Colonic mucosa (tissue), 4 donors: ENCODE results near the gene TDRD10. TPM values are rescaled to one million over a fixed set of nuclear protein-coding genes. Genes with fewer than 3 reads are reported as not detected.

Experiments
- DNase-seq: peaks from one replicate; pipeline ENCODE4 v3.0.0-alpha.2; 2020
- H3K27ac ChIP-seq: fragments of 200-600 bp; one replicate; pipeline ENCODE4 v1.8.0; 2021
- H3K27me3 ChIP-seq: fragments of 200-600 bp; one replicate; pipeline ENCODE4 v1.8.0; 2021
- H3K36me3 ChIP-seq: fragments of 200-600 bp; one replicate; pipeline ENCODE4 v1.8.0; 2021
- H3K4me1 ChIP-seq: fragments of 200-600 bp; one replicate; pipeline ENCODE4 v1.8.0; 2021; ENCODE audit warnings: mild to moderate bottlenecking
- H3K4me3 ChIP-seq: fragments of 200-600 bp; one replicate; pipeline ENCODE4 v1.8.0; 2021
- H3K9ac ChIP-seq, 2 donors: one replicate each; pipeline ENCODE4 v1.7.0; 2013; ENCODE audit warnings: control low read depth in 2 of 2, low read depth in 2 of 2, low read length in 2 of 2
- H3K9me3 ChIP-seq: fragments of 200-600 bp; one replicate; pipeline ENCODE4 v1.8.0; 2021
- CTCF ChIP-seq: fragments of 200-600 bp; IDR thresholded peaks from one replicate; pipeline ENCODE4 v1.8.0; 2022; ENCODE audit warnings: antibody characterized with exemption, mild to moderate bottlenecking
- intact Hi-C: fragments of 100-400 bp; cut with DNase I; formaldehyde crosslinking; loops from one replicate; pipeline ENCODE4 v1.14.1; 2022
- total RNA-seq, 2 donors: library from RNA; stranded (reverse); fragmentation: NEBNext Ultra II Directional in 1 of 2; extraction: Animal tissue kit (Norgen Biotek cat#: 25700) in 1 of 2; gene quantifications; one replicate each; pipeline ENCODE4 v1.2.1, GENCODE V29; 2021
- donor health status: healthy.
- donor health status: DM: no; HTN: no; CAD: no.
- donor health status: DM: no; HTN: no; CAD: no.

TDRD10 gene
- total RNA-seq, 2 donors from 2014 or later, result 0.42 to 0.67 TPM

DNA sequence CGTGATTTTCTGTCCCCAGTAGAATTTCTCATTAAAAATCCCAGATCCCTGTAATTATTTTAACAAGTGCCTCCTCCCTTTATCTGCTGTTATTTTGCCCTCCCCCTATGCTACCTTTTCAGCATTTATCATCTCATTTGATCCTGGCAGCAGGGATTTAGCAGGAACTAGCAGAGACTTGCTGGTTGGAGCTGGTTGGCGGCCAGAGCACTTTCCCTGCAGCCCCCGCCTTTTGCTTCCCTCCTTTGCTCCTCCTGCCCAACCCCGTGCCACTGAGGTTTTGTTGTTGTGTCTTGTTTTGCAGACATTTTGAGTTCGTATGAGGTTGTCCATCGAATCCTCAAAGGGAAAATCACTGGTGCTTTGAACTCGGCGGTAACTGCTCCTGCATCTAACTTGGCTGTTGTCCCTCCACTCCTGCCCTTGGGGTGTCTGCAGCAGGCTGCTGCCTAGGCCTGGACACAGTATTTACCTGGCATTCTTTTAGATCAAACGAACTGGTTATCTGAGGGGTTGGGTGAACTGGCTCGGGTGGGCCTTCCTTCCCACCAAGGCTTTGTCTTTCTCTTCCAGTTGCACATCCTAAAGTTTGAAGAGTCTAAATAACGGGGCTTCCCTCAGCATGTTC, 45.2 kb downstream of the TDRD10 start:
- Histone ChIP-seq H3K4me1 (no peaks in the 10 kb centered on the region), H3K9me3 (no peaks in the 10 kb centered on the region), H3K9ac (no peak overlapping the region), H3K27me3 (no peaks in the 10 kb centered on the region), H3K27ac (no peak overlapping the region), H3K36me3 (peaks cover 10% of the 10 kb centered on the region), H3K4me3 (no peak overlapping the region)
- TF ChIP-seq CTCF, result no peak
- intact Hi-C loops, result no loop called here
- no peak for DNase-seq

- intact Hi-C loops, result no loop called here
- Histone ChIP-seq H3K27ac (no peak overlapping the region), H3K36me3 (peaks cover 18% of the 10 kb centered on the region), H3K27me3 (no peaks in the 10 kb centered on the region), H3K4me1 (no peaks in the 10 kb centered on the region), H3K9me3 (no peaks in the 10 kb centered on the region), H3K4me3 (no peak overlapping the region), H3K9ac (no peak overlapping the region)
- no peak for TF ChIP-seq CTCF
- no peak for DNase-seq
Observed at GRCh38 chr1:154548028-154548427, 46.0 kb downstream of the TDRD10 start.

DNA sequence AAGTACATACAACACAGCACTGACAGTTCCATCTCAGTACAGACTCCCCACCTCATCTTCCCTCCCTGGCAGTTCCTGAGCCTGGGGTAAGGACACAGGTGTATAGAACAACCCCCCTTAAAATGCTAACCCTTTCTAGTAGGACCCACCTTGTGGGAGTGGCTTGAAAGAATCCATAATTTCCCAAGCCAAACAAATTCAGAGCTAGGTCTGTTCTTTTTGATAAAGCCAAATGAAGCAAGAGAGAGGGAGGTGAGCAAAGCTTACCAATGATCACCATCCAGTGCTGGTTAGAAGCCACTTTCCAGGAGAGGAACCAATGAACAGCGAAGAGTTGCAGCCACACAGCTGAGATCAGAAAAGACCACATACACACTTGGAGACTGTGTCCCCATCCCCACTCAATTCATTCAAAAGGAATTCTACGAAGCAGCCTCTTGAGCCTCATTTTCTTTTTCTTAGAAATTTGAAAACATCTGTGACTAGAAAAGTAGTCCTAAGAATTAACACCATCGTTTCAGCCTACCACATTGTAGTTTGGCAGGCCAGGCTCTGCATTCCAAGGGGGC, 47.3 kb downstream of the TDRD10 start:
- no peak for DNase-seq
- H3K4me1 ChIP-seq, result no peaks in the 10 kb centered on the region
- peaks cover 31% of the 10 kb centered on the region for H3K36me3 ChIP-seq
- intact Hi-C loops, result no loop called here
- H3K9ac ChIP-seq, result no peak overlapping the region
- H3K27ac ChIP-seq, result no peak overlapping the region
- no peaks in the 10 kb centered on the region for H3K9me3 ChIP-seq
- no peak overlapping the region for H3K4me3 ChIP-seq
- TF ChIP-seq CTCF, result no peak
- no peaks in the 10 kb centered on the region for H3K27me3 ChIP-seq

DNA sequence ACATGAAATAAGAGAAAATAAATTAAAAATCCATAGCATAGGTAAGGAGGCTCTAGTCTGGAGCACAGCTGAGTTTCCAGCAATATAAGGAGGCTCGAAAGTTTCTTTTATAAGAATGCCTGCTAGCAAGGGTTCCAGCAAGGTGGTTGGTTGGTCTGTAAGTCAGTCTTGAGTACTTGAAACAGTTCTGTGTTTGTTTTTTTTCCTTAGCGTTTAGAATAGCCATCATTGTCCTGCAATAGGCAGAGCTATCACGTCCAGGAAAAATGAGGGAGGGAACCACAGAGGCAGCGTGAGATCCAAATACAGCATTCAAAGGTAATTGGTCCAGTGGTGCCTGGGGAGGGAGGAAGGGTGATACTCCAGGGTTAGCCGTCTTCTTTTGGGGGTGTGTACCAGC, 48.1 kb downstream of the TDRD10 start:
- no peak for DNase-seq
- no peaks in the 10 kb centered on the region for H3K4me1 ChIP-seq
- H3K27ac ChIP-seq, result no peak overlapping the region
- intact Hi-C loops, result no loop called here
- H3K36me3 ChIP-seq, result peaks cover 39% of the 10 kb centered on the region
- no peak overlapping the region for H3K9ac ChIP-seq
- no peak overlapping the region for H3K4me3 ChIP-seq
- TF ChIP-seq CTCF, result no peak
- no peaks in the 10 kb centered on the region for H3K9me3 ChIP-seq
- no peaks in the 10 kb centered on the region for H3K27me3 ChIP-seq

DNA sequence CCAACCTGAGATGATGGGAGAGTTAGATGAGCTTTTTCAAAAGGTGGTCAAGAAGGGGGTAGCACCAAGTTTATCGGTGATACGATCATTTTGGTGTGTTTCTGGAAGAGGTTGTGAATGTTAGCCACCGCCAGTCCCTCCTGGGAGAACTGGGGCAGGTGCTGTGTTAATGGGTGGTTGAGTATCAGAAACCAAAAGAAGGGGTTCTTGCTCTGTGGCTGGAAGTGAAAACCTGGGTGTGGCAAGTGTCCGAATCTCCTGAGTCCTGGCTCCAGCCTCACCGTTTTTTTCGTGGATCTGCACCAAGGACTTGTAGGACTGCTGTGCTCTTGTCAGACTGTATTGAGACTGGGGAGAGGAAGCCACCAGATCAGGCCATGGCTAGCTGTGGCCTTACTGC, 48.6 kb downstream of the TDRD10 start:
- TF ChIP-seq CTCF, result no peak
- intact Hi-C loops, result no loop called here
- Histone ChIP-seq H3K36me3 (peaks cover 45% of the 10 kb centered on the region), H3K27me3 (no peaks in the 10 kb centered on the region), H3K4me3 (no peak overlapping the region), H3K4me1 (no peaks in the 10 kb centered on the region), H3K9me3 (no peaks in the 10 kb centered on the region), H3K27ac (no peak overlapping the region), H3K9ac (no peak overlapping the region)
- no peak for DNase-seq
